Measurements from ENCODE around the gene ARSA.
"Not testable (repeated sequence)": the region's sequence is repeated elsewhere in the genome, so short reads cannot be mapped to it uniquely, and the experiment has no call there.

ARSA gene

GRCh38 chr22:50624347-50625130 is 3.4 kb downstream of the ARSA start:
- in situ Hi-C loops (cut with MboI; ENCODE audit: low sequenced_read_pairs): no loop called here

- in situ Hi-C loops (cut with MboI; ENCODE audit: low sequenced_read_pairs): no loop called here
Measured at GRCh38 chr22:50622723-50623327, 5.1 kb downstream of the ARSA start.

GRCh38 chr22:50621948-50622722 is 5.8 kb downstream of the ARSA start:
- in situ Hi-C loops (cut with MboI; ENCODE audit: low sequenced_read_pairs): no loop called here

GRCh38 chr22:50621356-50621880 is 6.5 kb downstream of the ARSA start:
- in situ Hi-C loops (cut with MboI; ENCODE audit: low sequenced_read_pairs): no loop called here

GRCh38 chr22:50620593-50621355 is 7.2 kb downstream of the ARSA start:
- in situ Hi-C loops (cut with MboI; ENCODE audit: low sequenced_read_pairs): no loop called here

GRCh38 chr22:50614296-50614695 is 13.7 kb downstream of the ARSA start:
- in situ Hi-C loops (cut with MboI; ENCODE audit: low sequenced_read_pairs): not testable (repeated sequence)

- in situ Hi-C loops (cut with MboI; ENCODE audit: low sequenced_read_pairs): no loop called here
Measured at GRCh38 chr22:50613291-50613981, 14.5 kb downstream of the ARSA start.

GRCh38 chr22:50612528-50613221 is 15.3 kb downstream of the ARSA start:
- in situ Hi-C loops (cut with MboI; ENCODE audit: low sequenced_read_pairs): no loop called here

GRCh38 chr22:50612168-50612527 is 15.8 kb downstream of the ARSA start:
- in situ Hi-C loops (cut with MboI; ENCODE audit: low sequenced_read_pairs): no loop called here

GRCh38 chr22:50611341-50612060 is 16.5 kb downstream of the ARSA start:
- in situ Hi-C loops (cut with MboI; ENCODE audit: low sequenced_read_pairs): no loop called here

- in situ Hi-C loops (cut with MboI; ENCODE audit: low sequenced_read_pairs): no loop called here
Measured at GRCh38 chr22:50610581-50610980, 17.4 kb downstream of the ARSA start.

GRCh38 chr22:50610041-50610451 is 17.9 kb downstream of the ARSA start:
- in situ Hi-C loops (cut with MboI; ENCODE audit: low sequenced_read_pairs): no loop called here

GRCh38 chr22:50609599-50609998 is 18.4 kb downstream of the ARSA start:
- in situ Hi-C loops (cut with MboI; ENCODE audit: low sequenced_read_pairs): no loop called here

- in situ Hi-C loops (cut with MboI; ENCODE audit: low sequenced_read_pairs): no loop called here
Measured at GRCh38 chr22:50608996-50609395, 19.0 kb downstream of the ARSA start.

GRCh38 chr22:50608058-50608840 is 19.7 kb downstream of the ARSA start:
- in situ Hi-C loops (cut with MboI; ENCODE audit: low sequenced_read_pairs): not testable (repeated sequence)

- in situ Hi-C loops (cut with MboI; ENCODE audit: low sequenced_read_pairs): no loop called here
Measured at GRCh38 chr22:50607659-50608020, 20.3 kb downstream of the ARSA start.

GRCh38 chr22:50606946-50607658 is 20.9 kb downstream of the ARSA start:
- in situ Hi-C loops (cut with MboI; ENCODE audit: low sequenced_read_pairs): no loop called here

Measured in HL-60/S4 treated with phorbol 12-myristate 13-acetate at 8.2 ng/mL for 4 days and 3 days (cell line).